GM21576 (cell line): ENCODE results near the gene KRTDAP.

Experiments
- ATAC-seq: cut with Tn5 transposase; IDR thresholded peaks from one replicate; pipeline ENCODE4 v1.9.1; 2021; ENCODE audit warnings: mild to moderate bottlenecking, moderate library complexity; ENCODE audit not compliant: unreplicated experiment

KRTDAP gene

GRCh38 chr19:35458192-35458591 is 32.1 kb downstream of the KRTDAP start:
- ATAC-seq: no peak

- no peak for ATAC-seq
These were observed 33.1 kb downstream of the KRTDAP start for GRCh38 chr19:35457173-35457572.

GRCh38 chr19:35455616-35456201 is 34.6 kb downstream of the KRTDAP start:
- no peak for ATAC-seq

- no peak for ATAC-seq
These were observed 35.6 kb downstream of the KRTDAP start for GRCh38 chr19:35454663-35455062.

- peak; percentile 59 for ATAC-seq
These were observed 38.7 kb downstream of the KRTDAP start for GRCh38 chr19:35451338-35452096.

- ATAC-seq: no peak
These were observed 40.8 kb downstream of the KRTDAP start for GRCh38 chr19:35449359-35450043.

GRCh38 chr19:35447606-35448469 is 42.4 kb downstream of the KRTDAP start, which contains the start of gene FFAR2:
Gene FFAR2 (plus strand): TSS chr19:35448257. CDS start chr19:35449715, 1,458 bp downstream.
- no peak for ATAC-seq

GRCh38 chr19:35445826-35446593 is 44.3 kb downstream of the KRTDAP start:
- no peak for ATAC-seq

- ATAC-seq: no peak
These were observed 45.5 kb downstream of the KRTDAP start for GRCh38 chr19:35444735-35445134.

GRCh38 chr19:35442091-35442490 is 48.2 kb downstream of the KRTDAP start:
- ATAC-seq: no peak

GRCh38 chr19:35439921-35440320 is 50.3 kb downstream of the KRTDAP start:
- ATAC-seq: no peak

GRCh38 chr19:35438527-35438926 is 51.7 kb downstream of the KRTDAP start:
- no peak for ATAC-seq

GRCh38 chr19:35438096-35438495 is 52.2 kb downstream of the KRTDAP start:
- no peak for ATAC-seq

- no peak for ATAC-seq
These were observed 52.8 kb downstream of the KRTDAP start for GRCh38 chr19:35437406-35437951.
